PC-9 (cell line): Measurements from ENCODE around the gene ALDH2.

Source experiments
- CTCF ChIP-seq: fragments of 200-600 bp; sonication (generic); conservative IDR thresholded peaks from 2 replicates; pipeline ENCODE4 v1.6.1; 2017; ENCODE audit warnings: mixed run types, antibody characterized with exemption, mild to moderate bottlenecking, moderate library complexity
- EZH2 ChIP-seq: fragments of 200-600 bp; sonication (generic); IDR thresholded peaks from 2 replicates; pipeline ENCODE4 v1.8.0; 2017; ENCODE audit warnings: antibody characterized with exemption, low read depth

- no peak for TF ChIP-seq CTCF
- no peak for TF ChIP-seq EZH2
These were observed 37.9 kb upstream of the ALDH2 start for GRCh38 chr12:111728795-111729194.
